ENCODE data around the gene KBTBD7. TPM values are rescaled to one million over a fixed set of nuclear protein-coding genes. Genes with fewer than 3 reads are reported as not detected.

KBTBD7 gene
- polyA plus RNA-seq, 3 donors = 0.43 to 7.7 (median 5.5) TPM

- H3K36me3 ChIP-seq (replicated peaks in 1 of 2; ENCODE audit: control insufficient read depth in 1 of 2, insufficient read depth in 2 of 2, low read length in 2 of 2) = no peaks in the 10 kb centered on the region
Observed at GRCh38 chr13:41196011-41196410, 1.6 kb upstream of the KBTBD7 start.

GRCh38 chr13:41193469-41193868 lies 900 bp downstream of the KBTBD7 start:
- H3K4me1 Mint-ChIP-seq = peaks cover 31% of the 10 kb centered on the region
- TF ChIP-seq CTCF (IDR thresholded peaks at IDR 0.05) = no peak
- Histone ChIP-seq H3K4me1 (ENCODE audit: control insufficient read depth in 1 of 2, insufficient read depth in 2 of 2, low read length in 2 of 2) (peaks cover 11% of the 10 kb centered on the region in 2 donors), H3K36me3 (replicated peaks in 1 of 2; ENCODE audit: control insufficient read depth in 1 of 2, insufficient read depth in 2 of 2, low read length in 2 of 2) (no peaks in the 10 kb centered on the region), H3K27ac (ENCODE audit: low read depth in 1 of 2, low read length in 2 of 2) (peak overlapping the region; percentile 90 to 93), H3K9me3 (replicated peaks in 1 of 2; ENCODE audit: control insufficient read depth in 1 of 2, insufficient read depth in 1 of 2, low read length in 2 of 2) (no peaks in the 10 kb centered on the region), H3K79me2 (ENCODE audit: insufficient read depth, low read length) (peaks cover 3% of the 10 kb centered on the region), H3K27me3 (ENCODE audit: control insufficient read depth in 2 of 2, insufficient read depth in 2 of 2, low read length in 2 of 2) (no peaks in the 10 kb centered on the region), H2AFZ (ENCODE audit: insufficient read depth, low read depth, low read length, poor library complexity, severe bottlenecking) (peak overlapping the region; percentile 79), H3K9ac (ENCODE audit: insufficient read depth, low read length, poor library complexity, severe bottlenecking) (peak overlapping the region; percentile 89), H4K20me1 (ENCODE audit: insufficient read depth, low read length) (no peaks in the 10 kb centered on the region), H3K4me3 (replicated peaks in 1 of 3; ENCODE audit: low read depth in 2 of 3, low read length in 3 of 3) (peak overlapping the region in 2 of 3 experiments; percentile 80 to 94), H3K4me2 (replicated peaks; ENCODE audit: extremely low read depth, low read length, poor library complexity, severe bottlenecking) (peak overlapping the region; percentile 70)
- peak overlapping the region; percentile 93 to 97 (median 96) for H3K27ac Mint-ChIP-seq
- WGBS (ENCODE audit: insufficient coverage) = 98% methylated on average over 18 of the region's 18 CpGs
- intact Hi-C loops (cut with micrococcal nuclease) = loop anchor here (5.0 to 10.0 kb wide), 2 partner anchors 61 to 71 kb away; partner anchors contain the start of genes KBTBD6 (in 1 of the 2) and MTRF1 (in 1 of the 2)
- no peak for DNase-seq
- H3K36me3 Mint-ChIP-seq = peaks cover 4 to 13% of the 10 kb centered on the region in 2 donors
- peaks cover 2% of the 10 kb centered on the region in 3 donors for H3K27me3 Mint-ChIP-seq (ENCODE audit: low read depth in 3 of 3)
- H3K4me3 Mint-ChIP-seq = peak overlapping the region; percentile 90 to 96
- H3K9me3 Mint-ChIP-seq = peaks cover 0 to 22% (median 3%) of the 10 kb centered on the region in 7 donors

More at GRCh38 chr13:41196011-41196410, 1.6 kb upstream of the KBTBD7 start:
- no peaks in the 10 kb centered on the region for H3K9me3 ChIP-seq (replicated peaks in 1 of 2; ENCODE audit: control insufficient read depth in 1 of 2, insufficient read depth in 1 of 2, low read length in 2 of 2)
- no peak for TF ChIP-seq CTCF (IDR thresholded peaks at IDR 0.05)
- H3K27ac ChIP-seq (ENCODE audit: low read depth in 1 of 2, low read length in 2 of 2) = no peak overlapping the region
- no peaks in the 10 kb centered on the region for H4K20me1 ChIP-seq (ENCODE audit: insufficient read depth, low read length)
- H3K9ac ChIP-seq (ENCODE audit: insufficient read depth, low read length, poor library complexity, severe bottlenecking) = no peak overlapping the region
- Mint-ChIP-seq H3K4me1 (peaks cover 30% of the 10 kb centered on the region), H3K9me3 (peaks cover 0 to 21% (median 3%) of the 10 kb centered on the region in 7 donors), H3K27ac (no peak overlapping the region), H3K36me3 (peaks cover 0 to 9% of the 10 kb centered on the region in 2 donors), H3K27me3 (ENCODE audit: low read depth in 3 of 3) (peaks cover 2% of the 10 kb centered on the region in 3 donors), H3K4me3 (no peak overlapping the region)
- H3K4me2 ChIP-seq (replicated peaks; ENCODE audit: extremely low read depth, low read length, poor library complexity, severe bottlenecking) = no peak overlapping the region
- peak overlapping the region; percentile 27 for H2AFZ ChIP-seq (ENCODE audit: insufficient read depth, low read depth, low read length, poor library complexity, severe bottlenecking)
- peaks cover 11% of the 10 kb centered on the region in 2 donors for H3K4me1 ChIP-seq (ENCODE audit: control insufficient read depth in 1 of 2, insufficient read depth in 2 of 2, low read length in 2 of 2)
- no peak for DNase-seq
- peaks cover 3% of the 10 kb centered on the region for H3K79me2 ChIP-seq (ENCODE audit: insufficient read depth, low read length)
- no peaks in the 10 kb centered on the region for H3K27me3 ChIP-seq (ENCODE audit: control insufficient read depth in 2 of 2, insufficient read depth in 2 of 2, low read length in 2 of 2)
- intact Hi-C loops (cut with micrococcal nuclease) = loop anchor here in 1 of 2 donors (2.0 to 10.0 kb wide), 2 partner anchors 61 to 69 kb away; partner anchors contain the start of gene MTRF1
- no peak overlapping the region for H3K4me3 ChIP-seq (replicated peaks in 1 of 3; ENCODE audit: low read depth in 2 of 3, low read length in 3 of 3)
